ENCODE results near the gene CCL14.

Gene CCL14

GRCh38 chr17:35936063-35936462 lies 50.5 kb downstream of the CCL14 start:
- no peak for DNase-seq

DNA sequence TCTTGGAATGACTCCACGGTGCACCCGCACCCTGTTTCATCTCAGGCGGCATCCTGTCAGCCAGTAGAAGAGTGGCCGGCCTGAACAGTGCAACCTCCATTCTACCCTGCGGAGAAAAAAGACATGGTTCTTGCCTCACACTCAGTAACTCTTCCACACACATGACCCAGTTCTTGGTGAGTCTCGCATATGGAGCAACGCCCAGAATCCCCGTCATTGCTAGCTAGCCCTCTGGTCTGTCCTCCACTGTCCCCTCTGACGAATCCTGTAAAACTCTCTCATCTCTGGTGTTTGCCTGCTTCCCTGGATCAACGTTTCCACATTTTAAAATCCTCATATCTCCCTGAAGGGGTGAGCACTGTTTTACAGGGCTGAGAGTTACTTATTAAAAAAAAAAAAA lies 51.8 kb downstream of the CCL14 start:
- DNase-seq: no peak

All from activated CD4-positive, CD25-positive, alpha-beta regulatory T cell (primary cell).